GM23338 (cell line): ENCODE measurements around the gene VWCE. TPM values are rescaled to one million over a fixed set of nuclear protein-coding genes. Genes with fewer than 3 reads are reported as not detected.

ENCODE experiments used
- ATAC-seq: fragments of 200-7000 bp; cut with Tn5 transposase; 3 replicates; pipeline ENCODE4 v1.9.1; 2020
- DNase-seq: peaks from one replicate; pipeline ENCODE4 v3.0.0-alpha.2; 2015; ENCODE audit warnings: low spot score
- H2AFZ ChIP-seq: fragments of 200-600 bp; sonication (generic); 2 replicates; pipeline ENCODE4 v1.8.0; 2016; ENCODE audit warnings: antibody characterized with exemption, mild to moderate bottlenecking, moderate library complexity
- H3F3A ChIP-seq: fragments of 200-600 bp; sonication (generic); replicated peaks from 2 replicates; pipeline ENCODE4 v1.8.0; 2017; ENCODE audit warnings: antibody characterized with exemption, mixed run types, low read depth
- H3K27ac ChIP-seq: fragments of 200-600 bp; sonication (generic); 2 replicates; pipeline ENCODE4 v1.6.1; 2016; ENCODE audit warnings: low read depth
- H3K27me3 ChIP-seq: fragments of 200-600 bp; sonication (generic); 2 replicates; pipeline ENCODE4 v1.8.0; 2016; ENCODE audit warnings: mild to moderate bottlenecking, mixed run types, moderate library complexity; ENCODE audit not compliant: insufficient read depth
- H3K36me3 ChIP-seq: fragments of 200-600 bp; sonication (generic); 2 replicates; pipeline ENCODE4 v1.8.0; 2016; ENCODE audit warnings: mild to moderate bottlenecking; ENCODE audit not compliant: insufficient read depth
- H3K4me1 ChIP-seq: fragments of 200-600 bp; sonication (generic); 2 replicates; pipeline ENCODE4 v1.8.0; 2016; ENCODE audit warnings: mild to moderate bottlenecking, moderate library complexity; ENCODE audit not compliant: insufficient read depth
- H3K4me2 ChIP-seq: fragments of 200-600 bp; sonication (generic); 2 replicates; pipeline ENCODE4 v1.7.1; 2017; ENCODE audit warnings: mixed run types
- H3K4me3 ChIP-seq: fragments of 200-600 bp; sonication (generic); 2 replicates; pipeline ENCODE4 v1.6.1; 2016; ENCODE audit warnings: mixed run types
- H3K79me2 ChIP-seq: fragments of 200-600 bp; sonication (generic); replicated peaks from 2 replicates; pipeline ENCODE4 v1.8.0; 2017; ENCODE audit warnings: mild to moderate bottlenecking; ENCODE audit not compliant: insufficient read depth
- H3K9me2 ChIP-seq: fragments of 200-600 bp; sonication (generic); 2 replicates; pipeline ENCODE4 v1.8.0; 2017; ENCODE audit not compliant: insufficient read depth
- H4K20me1 ChIP-seq: fragments of 200-600 bp; sonication (generic); replicated peaks from 2 replicates; pipeline ENCODE4 v1.8.0; 2017; ENCODE audit warnings: mild to moderate bottlenecking; ENCODE audit not compliant: insufficient read depth
- H3K27ac Mint-ChIP-seq: 2 replicates; pipeline ENCODE4 v1.8.0; 2020; ENCODE audit warnings: inconsistent platforms, mild to moderate bottlenecking, moderate library complexity, mixed read lengths
- H3K27me3 Mint-ChIP-seq: 3 replicates; pipeline ENCODE4 v1.8.0; 2022; ENCODE audit warnings: low read depth, mild to moderate bottlenecking, moderate library complexity, mixed read lengths, inconsistent platforms; ENCODE audit not compliant: insufficient read depth, poor library complexity
- H3K36me3 Mint-ChIP-seq: 3 replicates; pipeline ENCODE4 v1.8.0; 2021; ENCODE audit warnings: low read depth, mild to moderate bottlenecking, inconsistent platforms, moderate library complexity, mixed read lengths
- H3K4me1 Mint-ChIP-seq: 3 replicates; pipeline ENCODE4 v1.8.0; 2020; ENCODE audit warnings: mild to moderate bottlenecking, inconsistent platforms, mixed read lengths
- H3K4me3 Mint-ChIP-seq: 3 replicates; pipeline ENCODE4 v1.8.0; 2021; ENCODE audit warnings: moderate library complexity, mild to moderate bottlenecking, inconsistent platforms, mixed read lengths
- H3K9me3 Mint-ChIP-seq: 3 replicates; pipeline ENCODE4 v1.8.0; 2020; ENCODE audit warnings: moderate library complexity, mild to moderate bottlenecking, inconsistent platforms, mixed read lengths
- CREB1 ChIP-seq: fragments of 250-450 bp; sonication (Bioruptor Pico); IDR thresholded peaks from 2 replicates; pipeline ENCODE4 v1.5.0; 2020; ENCODE audit warnings: low read depth, mild to moderate bottlenecking, moderate library complexity
- ETS1 ChIP-seq: IDR thresholded peaks from 2 replicates; pipeline ENCODE4 v1.6.1; 2016; ENCODE audit warnings: antibody characterized with exemption
- EZH2 ChIP-seq: fragments of 200-600 bp; sonication (generic); IDR thresholded peaks from one replicate; pipeline ENCODE4 v1.8.0; 2017; ENCODE audit warnings: antibody characterized with exemption, mild to moderate bottlenecking, low read depth; ENCODE audit not compliant: unreplicated experiment
- EZH2phosphoT487 ChIP-seq: fragments of 200-600 bp; sonication (generic); IDR thresholded peaks from one replicate; pipeline ENCODE4 v1.8.1; 2018; ENCODE audit warnings: antibody characterized with exemption; ENCODE audit not compliant: unreplicated experiment
- JUNB ChIP-seq: IDR thresholded peaks from one replicate; pipeline ENCODE4 v1.6.1; 2016; ENCODE audit warnings: antibody characterized with exemption; ENCODE audit not compliant: unreplicated experiment
- NANOG ChIP-seq: IDR thresholded peaks from 2 replicates; pipeline ENCODE4 v1.6.1; 2016; ENCODE audit warnings: antibody characterized with exemption, borderline replicate concordance
- POLR2AphosphoS5 ChIP-seq: IDR thresholded peaks from 2 replicates; pipeline ENCODE4 v1.6.1; 2016; ENCODE audit warnings: antibody characterized with exemption, low read depth
- REST ChIP-seq: IDR thresholded peaks from one replicate; pipeline ENCODE4 v1.6.1; 2018; ENCODE audit warnings: antibody characterized with exemption; ENCODE audit not compliant: unreplicated experiment
- STAT1 ChIP-seq: IDR thresholded peaks from one replicate; pipeline ENCODE4 v1.6.1; 2016; ENCODE audit warnings: antibody characterized with exemption; ENCODE audit not compliant: unreplicated experiment
- ZNF114 ChIP-seq: fragments of 250-450 bp; sonication (Bioruptor Pico); IDR thresholded peaks from 2 replicates; pipeline ENCODE4 v1.5.0; 2020; ENCODE audit warnings: mild to moderate bottlenecking, moderate library complexity
- ZNF331 ChIP-seq: fragments of 250-450 bp; sonication (Bioruptor Pico); IDR thresholded peaks from 2 replicates; pipeline ENCODE4 v1.5.0; 2020; ENCODE audit warnings: low read depth, mild to moderate bottlenecking, moderate library complexity
- ZNF462 ChIP-seq: fragments of 250-450 bp; sonication (Bioruptor Pico); IDR thresholded peaks from 2 replicates; pipeline ENCODE4 v1.5.0; 2020; ENCODE audit warnings: mild to moderate bottlenecking, moderate library complexity
- polyA plus RNA-seq: library from polyadenylated mRNA; unstranded; fragments of >200 nt; fragmentation: Nextera tagmentation; extraction: Ambion mirVana; gene quantifications from 2 replicates; pipeline ENCODE4 v1.2.1, GENCODE V29; 2016
- total RNA-seq: library from RNA; depleted of rRNA; stranded (reverse); fragments of >200 nt; shearing (Covaris generic); gene quantifications from 2 replicates; pipeline ENCODE4 v1.2.3, GENCODE V29; 2014
- TF ChIP-seq, protein P1 (sequence below), 2 experiments: fragments of 200-600 bp in 1 of 2; sonication (generic) in 1 of 2; conservative IDR thresholded peaks; 2 replicates each; pipeline versions ENCODE4 v1.5.1 to v1.6.1; 2016 to 2017; ENCODE audit warnings: antibody characterized with exemption in 2 of 2, low read depth in 2 of 2, mild to moderate bottlenecking in 2 of 2, moderate library complexity in 1 of 2

The VWCE gene
- total and polyA plus RNA-seq, 2 experiments from 2014 or later = 9.9 to 16.9 TPM

DNA sequence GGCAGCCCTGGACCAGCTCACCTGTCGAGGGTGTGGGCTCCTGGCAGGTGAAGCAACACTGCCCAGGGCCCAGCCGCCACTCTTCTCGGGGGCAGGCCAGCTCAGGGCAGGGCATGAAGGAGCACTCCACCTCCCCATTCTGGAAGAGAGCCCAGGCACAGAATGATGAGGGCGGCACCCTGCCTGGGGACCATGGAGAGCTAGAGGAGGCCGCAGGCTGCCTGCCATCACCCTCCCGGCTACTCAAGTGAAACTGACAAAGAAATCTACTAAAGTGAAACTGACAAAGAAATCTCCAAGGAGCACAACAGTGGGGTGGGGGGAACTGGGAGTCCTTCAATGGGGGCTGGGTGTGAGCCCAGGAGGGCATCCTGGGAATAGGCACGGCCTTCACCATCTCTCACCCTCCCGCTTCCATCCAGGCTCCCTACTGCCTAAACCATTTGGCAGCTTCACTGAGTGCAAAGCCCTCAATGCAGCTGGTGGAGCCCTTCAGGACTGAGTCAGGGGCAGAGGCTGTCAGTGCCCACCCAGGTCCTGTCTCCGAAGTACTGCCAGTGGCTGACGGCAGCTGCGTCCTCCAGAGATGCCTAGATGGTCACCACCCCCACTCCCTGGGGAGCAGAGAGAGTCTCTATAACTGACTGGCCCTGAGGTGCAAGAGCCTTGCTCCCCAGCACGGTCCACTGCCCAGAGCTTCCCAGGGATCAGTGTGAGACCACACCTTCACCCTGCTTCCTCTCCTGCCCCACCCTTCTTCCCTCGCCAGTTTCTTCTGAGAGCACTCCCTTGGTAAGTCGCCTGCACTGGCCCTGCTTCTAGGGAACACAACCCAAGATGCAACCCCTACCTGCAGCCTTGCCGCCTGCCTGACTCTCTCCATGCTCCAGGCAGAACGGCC is 21.7 kb downstream of the VWCE start:
- Mint-ChIP-seq H3K4me1 (peaks cover 7% of the 10 kb centered on the region), H3K27ac (no peak overlapping the region), H3K4me3 (no peak overlapping the region), H3K27me3 (peaks cover 3% of the 10 kb centered on the region), H3K9me3 (no peaks in the 10 kb centered on the region), H3K36me3 (peaks cover 17% of the 10 kb centered on the region; the same call in 2 of the 3 replicates)
- TF ChIP-seq ZNF331 (CRISPR knock-in tag) (no peak), JUNB (no peak), REST (no peak), ETS1 (no peak), POLR2AphosphoS5 (no peak), NANOG (no peak), EZH2phosphoT487 (no peak), CREB1 (CRISPR knock-in tag) (no peak), ZNF462 (CRISPR knock-in tag) (no peak), ZNF114 (CRISPR knock-in tag) (no peak), EZH2 (no peak), STAT1 (no peak)
- TF ChIP-seq, protein P1, sequence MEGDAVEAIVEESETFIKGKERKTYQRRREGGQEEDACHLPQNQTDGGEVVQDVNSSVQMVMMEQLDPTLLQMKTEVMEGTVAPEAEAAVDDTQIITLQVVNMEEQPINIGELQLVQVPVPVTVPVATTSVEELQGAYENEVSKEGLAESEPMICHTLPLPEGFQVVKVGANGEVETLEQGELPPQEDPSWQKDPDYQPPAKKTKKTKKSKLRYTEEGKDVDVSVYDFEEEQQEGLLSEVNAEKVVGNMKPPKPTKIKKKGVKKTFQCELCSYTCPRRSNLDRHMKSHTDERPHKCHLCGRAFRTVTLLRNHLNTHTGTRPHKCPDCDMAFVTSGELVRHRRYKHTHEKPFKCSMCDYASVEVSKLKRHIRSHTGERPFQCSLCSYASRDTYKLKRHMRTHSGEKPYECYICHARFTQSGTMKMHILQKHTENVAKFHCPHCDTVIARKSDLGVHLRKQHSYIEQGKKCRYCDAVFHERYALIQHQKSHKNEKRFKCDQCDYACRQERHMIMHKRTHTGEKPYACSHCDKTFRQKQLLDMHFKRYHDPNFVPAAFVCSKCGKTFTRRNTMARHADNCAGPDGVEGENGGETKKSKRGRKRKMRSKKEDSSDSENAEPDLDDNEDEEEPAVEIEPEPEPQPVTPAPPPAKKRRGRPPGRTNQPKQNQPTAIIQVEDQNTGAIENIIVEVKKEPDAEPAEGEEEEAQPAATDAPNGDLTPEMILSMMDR (conservative IDR thresholded peaks at IDR 0.05; ENCODE audit: low read depth in 2 of 2) = no peak
- Histone ChIP-seq H2AFZ (no peak overlapping the region), H3K4me3 (no peak overlapping the region), H3K27ac (no peak overlapping the region), H3K79me2 (no peaks in the 10 kb centered on the region), H3K27me3 (no peaks in the 10 kb centered on the region), H3K4me2 (no peak overlapping the region), H3K36me3 (peaks cover 5% of the 10 kb centered on the region; the same call in 1 of the 2 replicates), H4K20me1 (peaks cover 3% of the 10 kb centered on the region; the same call in 1 of the 2 replicates), H3K4me1 (no peaks in the 10 kb centered on the region), H3K9me2 (no peaks in the 10 kb centered on the region), H3F3A (no peaks in the 10 kb centered on the region)
- DNase-seq (no peak), ATAC-seq (peak; percentile 38; the same call in 2 of the 3 replicates)
